ENCODE results near the gene UTP25.
A peak's percentile ranks its signal among the peaks of the same experiment; 100 is the strongest.

UTP25 gene

DNA sequence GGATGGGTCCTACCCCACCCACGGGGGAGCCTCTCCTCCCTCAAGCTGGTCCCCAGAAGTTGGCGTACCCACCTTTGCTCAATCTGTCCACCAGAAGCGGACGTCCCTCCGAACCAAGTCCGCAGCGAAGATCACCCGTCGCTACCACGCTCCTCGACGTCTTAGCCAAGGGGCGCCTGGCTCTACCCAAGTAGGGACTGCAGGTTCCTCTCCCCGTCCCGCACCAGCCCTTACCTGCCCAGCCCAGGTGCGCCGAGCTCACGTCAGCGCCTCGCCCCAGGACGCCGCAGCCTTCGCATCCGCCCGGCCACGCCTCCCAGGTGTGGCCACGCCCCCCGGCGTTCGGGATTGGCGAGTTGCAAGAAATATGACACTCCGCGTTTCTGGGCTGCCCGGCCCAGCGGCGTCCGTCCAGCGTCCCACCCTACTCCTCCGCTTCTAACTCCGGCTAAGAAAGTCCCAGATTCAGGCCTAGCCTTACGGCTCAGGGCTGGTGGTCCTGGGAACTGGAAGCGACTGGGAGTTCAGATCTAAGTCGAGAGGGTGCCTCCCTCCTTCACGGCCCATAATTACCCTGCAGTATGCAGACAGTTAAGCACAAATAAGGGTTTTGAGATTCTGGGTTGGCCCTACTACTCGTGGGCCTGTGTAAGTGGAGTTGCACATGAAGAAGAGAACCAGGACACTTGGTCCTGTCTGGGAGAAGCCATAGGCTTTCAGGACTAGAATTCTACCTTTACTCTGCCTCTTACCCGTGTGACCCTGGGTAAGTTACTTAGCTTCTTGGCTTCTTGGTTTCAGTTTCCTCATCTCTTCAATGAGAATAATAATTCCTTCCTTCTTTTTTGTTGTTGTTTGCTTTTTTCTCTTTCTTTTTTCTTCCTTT, 21.7 kb upstream of the UTP25 start, which contains the start of gene IRF6:
Gene IRF6, minus strand, starts transcription at position 268 of the 886 bp plus-strand sequence. CDS start 4,729 bp downstream, outside the sequence.
- Histone ChIP-seq H3K4me1 (ENCODE audit: control insufficient read depth, insufficient read depth, low read length, poor library complexity, severe bottlenecking) (peaks cover 11% of the 10 kb centered on the region), H3K27me3 (replicated peaks; ENCODE audit: control insufficient read depth, insufficient read depth, low read length, poor library complexity, severe bottlenecking) (no peaks in the 10 kb centered on the region), H3K4me3 (ENCODE audit: insufficient read depth, low read depth, low read length, poor library complexity, severe bottlenecking) (peak within 1 kb of the TSS; percentile 48), H3K9me3 (ENCODE audit: control insufficient read depth, low read length) (no peaks in the 10 kb centered on the region), H3K36me3 (ENCODE audit: control insufficient read depth, insufficient read depth, low read length) (no peaks in the 10 kb centered on the region), H3K27ac (ENCODE audit: insufficient read depth, low read length, poor library complexity, severe bottlenecking) (no peak within 1 kb of the TSS)
- peak; percentile 64 to 68 (median 66) for DNase-seq

DNA sequence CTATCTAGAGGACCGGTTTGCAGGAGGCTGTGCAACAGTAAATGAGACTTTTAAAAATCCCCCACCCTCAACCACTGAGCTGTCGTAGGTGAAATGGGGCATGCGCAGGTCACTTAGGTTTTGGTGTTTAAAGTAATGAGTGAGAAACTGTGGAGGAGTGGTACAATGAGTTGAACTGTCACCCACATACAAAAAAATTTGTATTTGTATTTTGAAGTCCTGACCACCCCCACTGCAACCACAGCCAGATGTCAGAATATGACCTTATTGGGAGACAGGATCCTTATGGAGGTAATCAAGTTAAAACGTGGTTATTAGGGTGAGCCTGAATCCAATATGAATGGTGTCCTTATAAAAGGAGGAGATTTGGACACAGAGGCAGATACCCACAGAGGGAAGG, 20.3 kb upstream of the UTP25 start:
- Histone ChIP-seq H3K27me3 (replicated peaks; ENCODE audit: control insufficient read depth, insufficient read depth, low read length, poor library complexity, severe bottlenecking) (no peaks in the 10 kb centered on the region), H3K9me3 (ENCODE audit: control insufficient read depth, low read length) (no peaks in the 10 kb centered on the region), H3K27ac (ENCODE audit: insufficient read depth, low read length, poor library complexity, severe bottlenecking) (no peak overlapping the region), H3K4me1 (ENCODE audit: control insufficient read depth, insufficient read depth, low read length, poor library complexity, severe bottlenecking) (peaks cover 11% of the 10 kb centered on the region), H3K36me3 (ENCODE audit: control insufficient read depth, insufficient read depth, low read length) (no peaks in the 10 kb centered on the region), H3K4me3 (ENCODE audit: insufficient read depth, low read depth, low read length, poor library complexity, severe bottlenecking) (no peak overlapping the region)
- DNase-seq, result no peak

DNA sequence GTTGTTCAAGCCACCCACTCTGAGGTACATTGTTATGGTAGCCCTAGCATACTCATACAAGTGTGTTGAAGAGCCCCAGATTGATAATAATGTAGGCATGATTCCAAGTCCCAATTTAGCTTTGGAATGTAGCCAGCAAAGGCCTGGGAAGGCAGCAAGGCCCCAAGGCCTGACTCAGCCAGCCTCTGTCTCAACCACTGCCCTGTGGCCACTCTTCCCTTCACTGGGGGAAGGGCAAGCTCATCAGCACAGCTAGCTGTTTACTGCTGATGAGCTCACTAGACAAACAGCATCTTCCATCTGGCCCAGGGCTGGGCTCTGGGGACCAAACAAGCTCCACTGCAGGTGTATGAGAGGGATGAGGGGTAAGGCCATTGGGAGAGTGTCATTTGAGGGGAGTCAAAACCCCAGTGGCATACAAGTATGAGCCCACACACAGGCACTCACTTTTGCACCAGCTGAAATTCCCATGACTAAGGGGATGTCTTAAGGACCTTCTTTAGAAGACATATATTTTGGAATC, 19.7 kb upstream of the UTP25 start:
- H3K4me3 ChIP-seq (ENCODE audit: insufficient read depth, low read depth, low read length, poor library complexity, severe bottlenecking), result no peak overlapping the region
- no peaks in the 10 kb centered on the region for H3K27me3 ChIP-seq (replicated peaks; ENCODE audit: control insufficient read depth, insufficient read depth, low read length, poor library complexity, severe bottlenecking)
- H3K36me3 ChIP-seq (ENCODE audit: control insufficient read depth, insufficient read depth, low read length), result no peaks in the 10 kb centered on the region
- no peaks in the 10 kb centered on the region for H3K9me3 ChIP-seq (ENCODE audit: control insufficient read depth, low read length)
- H3K27ac ChIP-seq (ENCODE audit: insufficient read depth, low read length, poor library complexity, severe bottlenecking), result no peak overlapping the region
- DNase-seq, result no peak
- peaks cover 11% of the 10 kb centered on the region for H3K4me1 ChIP-seq (ENCODE audit: control insufficient read depth, insufficient read depth, low read length, poor library complexity, severe bottlenecking)

DNA sequence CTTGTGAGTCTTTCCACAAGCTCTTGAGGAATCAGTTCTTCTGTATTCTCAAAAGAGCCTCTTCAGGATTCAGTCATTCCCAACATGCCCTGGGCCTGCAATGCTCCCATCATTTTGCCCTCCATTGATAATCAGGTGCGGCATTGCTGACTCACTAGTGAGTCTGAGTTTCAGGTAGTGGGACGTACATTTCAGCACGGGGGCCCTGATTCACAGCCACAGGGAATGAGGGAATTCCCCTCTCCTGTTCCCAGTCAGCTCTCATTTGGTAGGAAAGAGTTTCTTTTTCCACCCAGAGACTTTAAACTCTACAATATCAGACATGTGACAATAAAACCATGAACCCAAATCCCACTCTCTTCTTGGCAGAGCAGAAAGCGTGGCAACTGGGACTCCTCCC, 18.2 kb upstream of the UTP25 start:
- H3K4me1 ChIP-seq (ENCODE audit: control insufficient read depth, insufficient read depth, low read length, poor library complexity, severe bottlenecking), result peaks cover 11% of the 10 kb centered on the region
- H3K27ac ChIP-seq (ENCODE audit: insufficient read depth, low read length, poor library complexity, severe bottlenecking), result no peak overlapping the region
- no peaks in the 10 kb centered on the region for H3K36me3 ChIP-seq (ENCODE audit: control insufficient read depth, insufficient read depth, low read length)
- no peaks in the 10 kb centered on the region for H3K9me3 ChIP-seq (ENCODE audit: control insufficient read depth, low read length)
- DNase-seq, result no peak
- H3K4me3 ChIP-seq (ENCODE audit: insufficient read depth, low read depth, low read length, poor library complexity, severe bottlenecking), result no peak overlapping the region
- H3K27me3 ChIP-seq (replicated peaks; ENCODE audit: control insufficient read depth, insufficient read depth, low read length, poor library complexity, severe bottlenecking), result no peaks in the 10 kb centered on the region

DNA sequence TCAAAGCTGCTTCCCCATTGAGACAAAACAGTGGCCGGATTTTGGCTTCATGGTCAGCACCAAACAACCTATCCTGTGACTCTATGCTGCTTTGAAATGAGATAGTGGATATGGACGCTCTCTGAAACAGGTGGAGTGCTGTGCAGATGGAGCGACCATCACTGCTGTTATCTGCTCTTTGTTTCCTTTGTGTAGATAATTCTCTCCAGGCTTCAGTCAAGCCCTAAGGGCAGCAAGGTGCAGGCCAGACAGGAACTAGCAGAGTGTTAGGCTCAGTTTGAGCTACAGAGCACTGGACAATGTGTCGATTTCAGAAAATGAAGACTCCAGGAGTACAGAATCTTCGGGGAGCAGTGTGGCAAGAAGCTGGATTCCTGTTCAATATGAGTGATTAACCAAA, 17.0 kb upstream of the UTP25 start:
- no peak overlapping the region for H3K27ac ChIP-seq (ENCODE audit: insufficient read depth, low read length, poor library complexity, severe bottlenecking)
- no peak overlapping the region for H3K4me3 ChIP-seq (ENCODE audit: insufficient read depth, low read depth, low read length, poor library complexity, severe bottlenecking)
- DNase-seq, result no peak
- H3K36me3 ChIP-seq (ENCODE audit: control insufficient read depth, insufficient read depth, low read length), result no peaks in the 10 kb centered on the region
- H3K4me1 ChIP-seq (ENCODE audit: control insufficient read depth, insufficient read depth, low read length, poor library complexity, severe bottlenecking), result peaks cover 6% of the 10 kb centered on the region
- no peaks in the 10 kb centered on the region for H3K9me3 ChIP-seq (ENCODE audit: control insufficient read depth, low read length)
- no peaks in the 10 kb centered on the region for H3K27me3 ChIP-seq (replicated peaks; ENCODE audit: control insufficient read depth, insufficient read depth, low read length, poor library complexity, severe bottlenecking)

DNA sequence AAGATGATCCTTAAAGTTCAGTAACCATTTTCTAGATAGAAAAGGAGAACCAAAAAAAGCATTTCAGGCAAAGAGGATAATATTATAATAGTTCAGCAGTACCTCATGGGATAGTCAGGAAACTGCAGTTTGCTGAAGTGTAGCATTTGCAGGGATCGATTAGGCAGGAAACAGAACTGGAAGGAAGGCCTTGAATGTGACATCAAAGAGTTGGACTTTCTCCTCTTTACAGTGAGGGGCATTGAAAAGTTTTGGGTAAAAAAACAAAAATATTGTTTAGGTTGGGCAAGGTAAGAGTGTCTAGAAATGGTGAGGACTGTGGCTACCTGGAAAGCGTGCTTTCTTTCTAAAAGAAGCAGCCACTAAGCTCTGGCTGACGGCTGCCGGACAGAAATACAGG, 13.9 kb upstream of the UTP25 start:
- no peaks in the 10 kb centered on the region for H3K27me3 ChIP-seq (replicated peaks; ENCODE audit: control insufficient read depth, insufficient read depth, low read length, poor library complexity, severe bottlenecking)
- no peak overlapping the region for H3K4me3 ChIP-seq (ENCODE audit: insufficient read depth, low read depth, low read length, poor library complexity, severe bottlenecking)
- H3K36me3 ChIP-seq (ENCODE audit: control insufficient read depth, insufficient read depth, low read length), result no peaks in the 10 kb centered on the region
- DNase-seq, result no peak
- H3K27ac ChIP-seq (ENCODE audit: insufficient read depth, low read length, poor library complexity, severe bottlenecking), result no peak overlapping the region
- H3K9me3 ChIP-seq (ENCODE audit: control insufficient read depth, low read length), result no peaks in the 10 kb centered on the region
- no peaks in the 10 kb centered on the region for H3K4me1 ChIP-seq (ENCODE audit: control insufficient read depth, insufficient read depth, low read length, poor library complexity, severe bottlenecking)

DNA sequence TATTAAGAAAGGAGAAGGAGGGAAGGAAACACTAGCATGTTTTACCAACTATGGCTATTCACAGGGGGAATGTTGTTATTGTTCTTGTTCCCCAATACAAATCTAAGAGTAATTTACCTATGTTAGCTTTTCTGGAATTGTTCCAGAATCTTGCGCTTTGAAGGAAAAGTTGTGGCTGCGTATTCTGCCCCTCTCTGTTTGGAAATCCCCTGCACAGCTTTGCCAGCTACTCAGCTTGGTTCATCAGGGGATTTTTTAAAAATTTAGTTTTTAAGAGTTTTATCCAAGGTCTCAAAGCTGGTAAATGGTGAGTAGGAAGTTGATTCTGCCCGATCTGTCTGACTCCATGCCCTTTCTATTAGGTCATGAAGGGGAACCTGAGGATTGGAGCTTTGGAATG, 12.3 kb upstream of the UTP25 start:
- Histone ChIP-seq H3K4me3 (ENCODE audit: insufficient read depth, low read depth, low read length, poor library complexity, severe bottlenecking) (no peak overlapping the region), H3K27ac (ENCODE audit: insufficient read depth, low read length, poor library complexity, severe bottlenecking) (no peak overlapping the region), H3K36me3 (ENCODE audit: control insufficient read depth, insufficient read depth, low read length) (no peaks in the 10 kb centered on the region), H3K27me3 (replicated peaks; ENCODE audit: control insufficient read depth, insufficient read depth, low read length, poor library complexity, severe bottlenecking) (no peaks in the 10 kb centered on the region), H3K9me3 (ENCODE audit: control insufficient read depth, low read length) (no peaks in the 10 kb centered on the region), H3K4me1 (ENCODE audit: control insufficient read depth, insufficient read depth, low read length, poor library complexity, severe bottlenecking) (no peaks in the 10 kb centered on the region)
- no peak for DNase-seq

DNA sequence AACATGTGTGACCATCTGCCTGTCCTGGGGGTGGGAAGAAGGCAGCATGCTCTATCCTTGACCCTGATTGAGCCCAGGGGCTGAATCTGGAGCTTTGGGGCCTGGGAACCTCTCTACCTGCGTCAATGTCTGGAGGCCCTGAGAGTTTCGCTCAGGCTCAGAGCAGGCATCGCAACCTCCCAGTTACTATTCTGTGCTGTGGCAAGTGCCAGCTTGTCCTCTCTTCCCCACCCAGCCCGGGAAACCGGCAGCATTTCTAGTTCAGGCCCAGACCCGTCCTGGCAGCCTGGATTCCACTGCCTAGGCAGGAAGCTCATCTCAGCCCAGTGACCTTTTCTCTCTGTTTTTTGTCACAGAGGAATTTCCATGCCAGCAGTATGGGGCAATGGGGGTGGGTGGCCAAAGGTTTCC, 11.8 kb upstream of the UTP25 start:
- DNase-seq, result no peak
- H3K36me3 ChIP-seq (ENCODE audit: control insufficient read depth, insufficient read depth, low read length), result no peaks in the 10 kb centered on the region
- H3K27ac ChIP-seq (ENCODE audit: insufficient read depth, low read length, poor library complexity, severe bottlenecking), result no peak overlapping the region
- H3K4me1 ChIP-seq (ENCODE audit: control insufficient read depth, insufficient read depth, low read length, poor library complexity, severe bottlenecking), result no peaks in the 10 kb centered on the region
- H3K9me3 ChIP-seq (ENCODE audit: control insufficient read depth, low read length), result no peaks in the 10 kb centered on the region
- no peak overlapping the region for H3K4me3 ChIP-seq (ENCODE audit: insufficient read depth, low read depth, low read length, poor library complexity, severe bottlenecking)
- H3K27me3 ChIP-seq (replicated peaks; ENCODE audit: control insufficient read depth, insufficient read depth, low read length, poor library complexity, severe bottlenecking), result no peaks in the 10 kb centered on the region

DNA sequence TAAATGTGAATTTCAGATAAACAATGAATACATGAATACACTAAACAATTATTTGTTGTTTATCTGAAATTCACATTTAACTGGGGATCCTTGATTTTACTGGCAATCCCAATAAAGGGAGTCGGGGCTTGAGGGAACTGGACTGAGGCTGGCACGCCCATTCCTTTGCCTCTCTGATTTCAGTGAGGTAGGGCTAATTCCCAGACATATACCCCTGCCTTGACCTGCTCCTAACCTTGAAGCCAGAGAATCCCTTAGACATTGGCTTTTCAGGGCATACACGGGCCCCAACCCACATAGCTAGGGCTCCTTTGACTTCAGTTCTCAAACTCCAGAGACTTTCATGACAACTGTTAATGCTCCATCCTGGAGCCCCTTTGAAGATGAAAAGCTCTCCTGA, 10.8 kb upstream of the UTP25 start:
- no peaks in the 10 kb centered on the region for H3K4me1 ChIP-seq (ENCODE audit: control insufficient read depth, insufficient read depth, low read length, poor library complexity, severe bottlenecking)
- no peaks in the 10 kb centered on the region for H3K9me3 ChIP-seq (ENCODE audit: control insufficient read depth, low read length)
- no peak for DNase-seq
- no peak overlapping the region for H3K4me3 ChIP-seq (ENCODE audit: insufficient read depth, low read depth, low read length, poor library complexity, severe bottlenecking)
- H3K36me3 ChIP-seq (ENCODE audit: control insufficient read depth, insufficient read depth, low read length), result no peaks in the 10 kb centered on the region
- no peaks in the 10 kb centered on the region for H3K27me3 ChIP-seq (replicated peaks; ENCODE audit: control insufficient read depth, insufficient read depth, low read length, poor library complexity, severe bottlenecking)
- no peak overlapping the region for H3K27ac ChIP-seq (ENCODE audit: insufficient read depth, low read length, poor library complexity, severe bottlenecking)

DNA sequence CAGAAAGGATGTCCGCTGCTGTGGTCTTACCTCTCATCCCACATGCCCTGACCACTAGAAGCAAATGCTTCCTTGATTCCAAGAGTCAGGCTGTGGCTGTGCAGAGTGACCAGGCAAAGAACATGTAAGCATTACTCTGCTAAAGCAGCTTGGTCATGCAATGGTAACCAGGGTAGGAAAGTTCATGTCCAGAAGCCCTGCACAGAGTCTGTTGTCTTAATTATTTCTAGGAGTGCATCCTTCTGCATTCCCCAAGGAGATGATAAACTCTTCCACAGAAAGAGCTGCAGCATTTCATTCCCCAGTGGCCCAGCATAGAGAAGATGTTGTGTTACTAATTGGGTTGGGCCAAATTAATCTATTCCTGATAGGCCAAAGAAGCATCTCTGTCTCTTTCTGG, 10.1 kb upstream of the UTP25 start:
- H3K27ac ChIP-seq (ENCODE audit: insufficient read depth, low read length, poor library complexity, severe bottlenecking), result no peak overlapping the region
- DNase-seq, result no peak
- H3K4me3 ChIP-seq (ENCODE audit: insufficient read depth, low read depth, low read length, poor library complexity, severe bottlenecking), result no peak overlapping the region
- no peaks in the 10 kb centered on the region for H3K36me3 ChIP-seq (ENCODE audit: control insufficient read depth, insufficient read depth, low read length)
- H3K27me3 ChIP-seq (replicated peaks; ENCODE audit: control insufficient read depth, insufficient read depth, low read length, poor library complexity, severe bottlenecking), result no peaks in the 10 kb centered on the region
- H3K4me1 ChIP-seq (ENCODE audit: control insufficient read depth, insufficient read depth, low read length, poor library complexity, severe bottlenecking), result no peaks in the 10 kb centered on the region
- no peaks in the 10 kb centered on the region for H3K9me3 ChIP-seq (ENCODE audit: control insufficient read depth, low read length)

Data from effector memory CD4-positive, alpha-beta T cell (primary cell).